Middle frontal gyrus (tissue), 1 donor: Measurements from ENCODE around the gene DCC.

Experiments
- DNase-seq: peaks from one replicate; pipeline ENCODE4 v3.0.0-alpha.2; 2015; ENCODE audit warnings: low spot score; ENCODE audit errors: extremely low spot score

Gene DCC

GRCh38 chr18:52489396-52490306 lies 149.7 kb downstream of the DCC start:
- no peak for DNase-seq

DNA sequence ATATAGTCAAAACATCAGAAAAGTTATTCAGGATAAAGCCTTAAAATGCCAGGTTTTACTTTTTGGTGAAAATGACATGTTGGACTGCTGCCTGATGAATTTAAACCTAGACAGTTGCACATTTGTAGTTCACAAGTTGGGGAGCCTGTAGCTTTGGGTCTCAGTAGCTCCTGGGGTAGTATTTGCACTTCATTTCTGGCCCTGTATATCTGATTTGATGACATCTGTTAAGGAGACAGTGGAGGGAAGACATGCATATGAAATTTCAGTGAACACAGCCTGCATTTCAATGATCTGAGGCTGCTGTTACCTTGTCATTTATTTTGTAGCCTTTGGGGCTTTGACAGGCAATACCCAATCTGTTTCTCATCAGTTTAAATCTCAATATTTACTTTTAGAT lies 156.4 kb downstream of the DCC start:
- no peak for DNase-seq

- no peak for DNase-seq
These were observed 159.0 kb downstream of the DCC start for GRCh38 chr18:52499016-52499415.

GRCh38 chr18:52499644-52500043 lies 159.6 kb downstream of the DCC start:
- DNase-seq = no peak

DNA sequence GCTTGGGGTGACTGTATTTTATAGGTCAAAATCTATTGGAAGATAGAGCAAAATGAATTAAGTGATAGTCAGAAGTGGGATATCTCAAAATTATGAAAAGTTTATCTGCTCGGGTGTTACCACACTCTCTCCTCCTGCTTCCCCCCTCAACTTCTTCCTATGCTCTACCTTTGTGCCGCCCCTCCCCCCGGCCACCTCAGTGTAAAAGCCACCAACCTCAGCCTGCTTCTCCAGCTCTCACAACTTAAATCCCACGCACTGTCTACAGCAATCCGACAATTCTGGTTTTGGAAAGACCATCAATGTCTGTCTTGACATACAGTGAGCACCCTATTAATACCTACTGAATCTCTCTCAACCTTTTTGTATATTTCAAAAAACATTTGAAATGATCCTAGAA lies 164.6 kb downstream of the DCC start:
- no peak for DNase-seq

GRCh38 chr18:52510139-52510538 lies 170.1 kb downstream of the DCC start:
- no peak for DNase-seq

DNA sequence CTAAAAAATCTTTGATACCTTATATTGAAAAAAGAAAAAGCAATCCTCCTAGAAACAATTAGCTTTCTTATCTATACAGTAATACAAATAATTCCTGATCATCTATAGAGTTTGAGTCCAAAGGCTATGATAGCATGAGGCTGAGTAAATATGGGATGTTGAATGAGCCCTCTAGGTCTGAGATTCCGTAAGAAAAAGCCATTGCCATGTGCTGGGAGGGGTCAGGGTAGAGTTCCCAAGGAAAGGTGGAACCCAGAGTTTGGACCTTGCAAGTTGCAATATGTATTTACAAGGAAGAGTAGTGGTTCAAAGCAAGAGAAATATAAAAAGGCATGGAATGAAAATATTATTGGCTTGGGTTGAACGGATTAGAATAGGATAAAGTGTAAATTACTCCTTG lies 178.1 kb downstream of the DCC start:
- DNase-seq = no peak

DNA sequence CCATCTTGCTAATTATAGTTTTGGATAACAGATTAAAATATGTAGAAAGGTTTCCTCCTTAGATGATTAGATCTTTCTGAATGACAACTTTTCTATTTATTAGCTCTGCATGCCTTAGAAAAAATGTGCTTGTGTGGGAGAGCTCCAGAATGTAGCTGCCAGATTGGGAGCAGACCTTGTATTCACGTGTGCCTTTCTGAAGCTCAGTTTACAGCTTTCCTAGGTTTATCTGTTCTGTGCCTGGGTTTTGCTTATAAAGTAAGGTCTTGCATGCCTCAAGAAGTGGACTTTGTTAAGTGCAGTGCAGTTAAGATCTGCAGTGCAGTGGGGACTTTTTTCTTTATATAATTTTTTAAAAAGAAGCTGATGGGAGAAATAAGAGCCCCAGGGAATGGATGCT lies 179.0 kb downstream of the DCC start:
- DNase-seq = no peak

GRCh38 chr18:52523566-52523965 lies 183.6 kb downstream of the DCC start:
- DNase-seq = no peak

GRCh38 chr18:52531836-52532235 lies 191.8 kb downstream of the DCC start:
- DNase-seq = no peak

DNA sequence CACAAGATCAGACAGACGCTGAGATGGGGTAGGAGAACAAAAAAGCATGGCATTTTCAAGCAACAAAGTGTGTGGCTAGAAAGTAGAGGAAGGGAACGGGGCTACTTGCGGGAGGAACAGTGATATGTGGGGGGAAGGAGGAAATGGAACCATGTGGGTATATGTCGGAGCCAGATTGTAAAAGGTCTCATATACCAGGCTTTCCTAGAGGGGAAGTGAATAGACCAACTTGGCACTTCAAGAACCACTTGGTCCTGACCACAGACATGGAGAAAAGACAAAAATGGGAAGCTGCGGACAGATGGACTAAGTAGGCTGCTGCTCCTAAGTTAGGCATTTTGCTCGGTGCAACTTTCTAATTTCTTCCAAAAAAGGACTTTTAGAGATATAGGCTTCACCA lies 196.0 kb downstream of the DCC start:
- DNase-seq = peak; percentile 6

DNA sequence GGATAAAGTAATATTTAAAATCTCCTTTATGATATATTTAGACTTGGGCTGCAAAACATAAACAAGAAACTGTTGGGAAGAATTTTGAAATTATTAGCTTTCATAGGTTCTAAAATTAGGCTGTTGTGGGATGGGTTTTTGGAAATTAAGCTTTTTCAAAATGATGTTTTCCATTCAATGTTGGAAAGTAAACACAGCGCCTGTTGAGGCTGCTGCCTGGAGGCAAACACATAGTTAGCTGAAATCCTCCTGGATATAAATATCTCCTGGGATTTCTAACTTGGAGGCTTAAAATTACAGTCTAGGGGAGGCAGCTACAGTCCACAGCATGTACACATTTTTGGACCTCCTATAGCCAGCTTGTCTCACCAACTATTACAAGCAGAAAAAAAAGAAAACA lies 197.3 kb downstream of the DCC start:
- no peak for DNase-seq

GRCh38 chr18:52541056-52541455 lies 201.1 kb downstream of the DCC start:
- no peak for DNase-seq

GRCh38 chr18:52544086-52544485 lies 204.1 kb downstream of the DCC start:
- no peak for DNase-seq

- DNase-seq = no peak
These were observed 206.8 kb downstream of the DCC start for GRCh38 chr18:52546686-52547346.

- no peak for DNase-seq
These were observed 213.4 kb downstream of the DCC start for GRCh38 chr18:52553441-52553840.

DNA sequence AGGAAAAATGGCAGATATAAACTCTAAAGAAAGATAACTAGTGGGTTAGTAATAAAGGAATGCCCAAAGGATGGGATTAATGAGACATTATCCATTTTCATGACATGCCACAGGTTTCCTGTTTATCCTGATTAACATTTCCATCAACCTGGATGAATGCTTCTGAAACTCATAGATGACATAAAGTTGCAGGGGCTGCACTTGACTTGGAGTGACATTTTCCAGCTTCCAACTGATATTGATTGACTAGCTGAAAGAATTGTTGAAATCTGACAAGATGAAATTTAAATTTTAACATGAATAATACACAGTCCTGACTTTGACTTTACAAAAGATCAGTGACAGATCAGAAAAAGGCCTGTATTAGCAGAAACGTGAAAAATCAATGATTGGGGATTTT lies 214.2 kb downstream of the DCC start:
- no peak for DNase-seq

DNA sequence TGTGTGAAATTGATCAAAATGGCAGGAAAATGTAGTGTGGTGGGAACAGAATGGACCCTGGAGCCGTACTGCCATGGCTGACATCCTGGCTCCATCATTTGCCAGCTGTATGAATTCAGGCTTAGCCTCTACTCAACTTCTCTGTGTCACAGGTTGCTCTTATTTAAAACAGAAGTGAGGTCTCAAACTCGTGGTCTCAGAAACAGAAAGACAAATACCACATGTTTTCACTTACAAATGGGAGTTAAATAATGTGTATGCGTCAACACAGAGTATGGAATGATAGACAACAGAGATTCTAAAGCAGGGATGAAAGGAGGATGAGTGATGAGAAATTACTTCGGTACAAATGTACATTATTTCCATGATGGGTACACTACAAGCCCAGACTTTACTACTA lies 227.4 kb downstream of the DCC start:
- DNase-seq = no peak

DNA sequence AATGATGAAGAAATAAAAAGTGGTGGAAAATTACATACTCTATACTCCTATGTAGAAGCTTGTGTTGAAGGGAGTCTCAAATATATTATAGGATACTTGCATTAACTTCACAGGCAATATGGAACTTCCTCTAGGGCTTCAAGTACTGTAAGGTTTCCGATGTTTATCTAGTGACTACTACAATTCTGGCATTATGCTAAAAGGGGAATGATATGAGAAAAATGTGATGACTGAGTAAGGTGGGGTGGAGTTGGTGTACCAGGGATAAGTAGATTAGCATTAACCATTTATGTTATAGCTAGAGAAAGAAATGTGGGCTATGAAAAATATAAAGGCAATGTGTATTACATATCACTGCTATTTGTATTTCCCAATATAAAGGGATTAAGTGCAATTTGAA lies 229.5 kb downstream of the DCC start:
- no peak for DNase-seq

GRCh38 chr18:52570975-52571374 lies 231.0 kb downstream of the DCC start:
- DNase-seq = no peak

- peak; percentile 37 for DNase-seq
These were observed 232.3 kb downstream of the DCC start for GRCh38 chr18:52572036-52573000.

GRCh38 chr18:52577795-52578194 lies 237.8 kb downstream of the DCC start:
- no peak for DNase-seq
